ENCODE data around the gene PGGT1B. TPM values are rescaled to one million over a fixed set of nuclear protein-coding genes. Genes with fewer than 3 reads are reported as not detected.

PGGT1B gene
- total RNA-seq, 4 donors from 2014 or later: 8.7 to 16.5 (median 14.8) TPM

GRCh38 chr5:115246361-115246991 is 16.2 kb downstream of the PGGT1B start:
- H3K4me3 ChIP-seq (ENCODE audit: low read depth, poor library complexity, severe bottlenecking): no peak overlapping the region
- WGBS, 2 donors: 36 to 42% methylated on average over 3 of the region's 3 CpGs
- no peak for DNase-seq (ENCODE audit: low spot score in 2 of 2)
- intact Hi-C loops (cut with DNase I; ENCODE audit: low total_unique reads): no loop called here
- TF ChIP-seq CTCF (IDR thresholded peaks at IDR 0.05): no peak

- H3K4me3 ChIP-seq (ENCODE audit: low read depth, poor library complexity, severe bottlenecking): no peak overlapping the region
- no peak for DNase-seq (ENCODE audit: low spot score in 2 of 2)
- intact Hi-C loops (cut with DNase I; ENCODE audit: low total_unique reads): no loop called here
- TF ChIP-seq POLR2A (IDR thresholded peaks at IDR 0.05) (no peak), CTCF (IDR thresholded peaks at IDR 0.05) (no peak)
Measured at GRCh38 chr5:115243412-115243811, 19.3 kb downstream of the PGGT1B start.

GRCh38 chr5:115241881-115242642 is 20.6 kb downstream of the PGGT1B start:
- intact Hi-C loops (cut with DNase I; ENCODE audit: low total_unique reads): no loop called here
- no peak for TF ChIP-seq POLR2A (IDR thresholded peaks at IDR 0.05)
- TF ChIP-seq CTCF (IDR thresholded peaks at IDR 0.05): no peak
- H3K4me3 ChIP-seq (ENCODE audit: low read depth, poor library complexity, severe bottlenecking): no peak overlapping the region
- DNase-seq (ENCODE audit: low spot score in 2 of 2): no peak
- 72 to 77% methylated on average over 4 of the region's 4 CpGs for WGBS, 2 donors

GRCh38 chr5:115237066-115237465 is 25.6 kb downstream of the PGGT1B start:
- TF ChIP-seq CTCF (IDR thresholded peaks at IDR 0.05) (no peak), POLR2A (IDR thresholded peaks at IDR 0.05) (no peak)
- 93 to 96% methylated on average over 3 of the region's 3 CpGs for WGBS, 2 donors
- DNase-seq (ENCODE audit: low spot score in 2 of 2): no peak
- H3K4me3 ChIP-seq (ENCODE audit: low read depth, poor library complexity, severe bottlenecking): no peak overlapping the region
- intact Hi-C loops (cut with DNase I; ENCODE audit: low total_unique reads): no loop called here

- intact Hi-C loops (cut with DNase I; ENCODE audit: low total_unique reads): no loop called here
- WGBS, 2 donors: 93 to 98% methylated on average over 2 of the region's 2 CpGs
- DNase-seq (ENCODE audit: low spot score in 2 of 2): no peak
- TF ChIP-seq POLR2A (IDR thresholded peaks at IDR 0.05): no peak
- no peak for TF ChIP-seq CTCF (IDR thresholded peaks at IDR 0.05)
- no peak overlapping the region for H3K4me3 ChIP-seq (ENCODE audit: low read depth, poor library complexity, severe bottlenecking)
Measured at GRCh38 chr5:115236599-115236998, 26.1 kb downstream of the PGGT1B start.

Data from lower leg skin (tissue), 4 donors.